ENCODE results near the gene SERPINA3.

GRCh38 chr14:94613720-94614644 lies 1.8 kb downstream of the SERPINA3 start:
- TF ChIP-seq POLR2AphosphoS5 (IDR thresholded peaks at IDR 0.05; ENCODE audit: low read depth, low read length) (no peak), TAF1 (IDR thresholded peaks at IDR 0.05; ENCODE audit: borderline replicate concordance, low read depth, low read length) (no peak)
